ENCODE measurements around the gene KRT32.

- TF ChIP-seq CTCF (IDR thresholded peaks at IDR 0.05), result no peak
- peak in 1 of 2 donors; percentile 81 for TF ChIP-seq POLR2AphosphoS5 (IDR thresholded peaks at IDR 0.05; ENCODE audit: insufficient read depth in 1 of 2, low read depth in 1 of 2)
Observed at GRCh38 chr17:41464682-41465081, 2.5 kb downstream of the KRT32 start.

Data from vagina (tissue), 2 donors.